Measurements from ENCODE around the gene TNS3.
A peak's percentile ranks its signal among the peaks of the same experiment; 100 is the strongest.

TNS3 gene

DNA sequence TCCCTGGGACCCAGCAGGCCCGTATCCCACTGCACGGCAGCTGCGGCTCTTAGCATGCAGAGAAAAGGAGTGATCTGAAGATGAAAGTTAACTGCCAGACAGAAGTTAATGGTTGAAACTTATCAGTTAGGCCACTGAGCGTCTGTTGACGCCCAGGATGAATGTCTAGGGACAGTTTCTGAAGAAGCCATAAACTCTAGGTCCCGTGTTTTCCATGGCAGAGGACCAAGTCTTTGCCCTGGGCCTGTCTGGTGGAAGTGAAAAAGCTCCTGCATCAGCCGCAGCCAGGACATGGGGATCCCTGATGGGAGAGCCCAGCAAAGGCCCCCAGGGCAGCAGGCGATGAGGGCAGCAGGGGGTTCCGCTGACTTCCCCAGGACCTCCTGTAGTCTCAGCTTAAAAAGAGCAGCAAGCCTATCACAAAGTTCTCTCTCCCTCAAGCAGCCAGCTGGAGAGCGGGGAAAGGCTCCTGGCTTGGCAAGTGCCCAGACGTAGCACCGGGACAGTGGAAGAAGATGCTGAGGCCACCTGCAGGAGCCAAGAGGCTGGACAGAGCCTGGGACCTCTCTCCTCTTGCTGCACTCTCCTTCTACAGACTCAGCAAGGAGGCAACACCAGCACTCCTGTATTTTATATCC, 79.6 kb downstream of the TNS3 start:
- DNase-seq, result no peak

DNA sequence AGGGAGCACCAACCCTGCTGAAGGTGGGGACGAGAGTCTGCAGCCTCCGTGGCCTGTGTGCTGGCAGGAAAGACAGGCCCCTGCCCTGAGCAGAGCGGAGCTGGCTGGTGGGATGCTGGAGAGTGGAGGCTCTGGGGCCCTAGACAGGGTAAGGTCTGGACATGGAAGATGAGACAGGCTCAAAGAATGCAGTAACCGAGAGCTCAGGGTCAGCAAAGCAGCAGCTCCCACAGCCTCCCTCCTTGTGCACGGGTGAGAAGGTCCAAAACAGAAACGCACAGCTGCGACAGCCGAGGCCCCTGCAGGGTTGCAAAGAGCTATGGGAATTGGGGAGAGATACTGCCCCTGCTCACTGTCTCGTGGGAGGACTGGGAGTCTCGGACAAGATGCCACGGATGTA, 80.5 kb downstream of the TNS3 start:
- peak; percentile 75 for DNase-seq

DNA sequence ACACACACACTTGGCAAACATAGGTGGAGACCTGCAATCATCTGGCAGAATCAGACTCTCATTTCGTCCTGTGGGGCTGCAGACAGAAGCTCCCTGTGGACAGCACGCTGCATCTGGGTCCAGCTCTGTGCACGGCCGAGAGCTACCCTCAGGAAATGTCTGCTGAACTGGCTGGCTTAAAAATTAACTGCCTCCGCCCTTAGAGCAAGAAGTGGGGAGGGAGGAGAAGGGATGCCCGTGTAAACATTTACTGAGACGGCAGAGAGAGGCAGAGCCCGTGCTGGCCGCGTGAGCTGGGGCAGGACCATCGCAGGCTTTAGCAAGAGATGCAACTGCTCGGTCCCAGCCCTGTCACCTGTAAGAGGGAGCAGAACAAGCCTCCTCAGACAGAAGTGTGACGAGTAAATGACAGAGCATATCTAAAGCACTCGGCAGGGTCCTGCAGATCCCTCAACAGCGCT, 81.8 kb downstream of the TNS3 start:
- DNase-seq, result no peak

DNA sequence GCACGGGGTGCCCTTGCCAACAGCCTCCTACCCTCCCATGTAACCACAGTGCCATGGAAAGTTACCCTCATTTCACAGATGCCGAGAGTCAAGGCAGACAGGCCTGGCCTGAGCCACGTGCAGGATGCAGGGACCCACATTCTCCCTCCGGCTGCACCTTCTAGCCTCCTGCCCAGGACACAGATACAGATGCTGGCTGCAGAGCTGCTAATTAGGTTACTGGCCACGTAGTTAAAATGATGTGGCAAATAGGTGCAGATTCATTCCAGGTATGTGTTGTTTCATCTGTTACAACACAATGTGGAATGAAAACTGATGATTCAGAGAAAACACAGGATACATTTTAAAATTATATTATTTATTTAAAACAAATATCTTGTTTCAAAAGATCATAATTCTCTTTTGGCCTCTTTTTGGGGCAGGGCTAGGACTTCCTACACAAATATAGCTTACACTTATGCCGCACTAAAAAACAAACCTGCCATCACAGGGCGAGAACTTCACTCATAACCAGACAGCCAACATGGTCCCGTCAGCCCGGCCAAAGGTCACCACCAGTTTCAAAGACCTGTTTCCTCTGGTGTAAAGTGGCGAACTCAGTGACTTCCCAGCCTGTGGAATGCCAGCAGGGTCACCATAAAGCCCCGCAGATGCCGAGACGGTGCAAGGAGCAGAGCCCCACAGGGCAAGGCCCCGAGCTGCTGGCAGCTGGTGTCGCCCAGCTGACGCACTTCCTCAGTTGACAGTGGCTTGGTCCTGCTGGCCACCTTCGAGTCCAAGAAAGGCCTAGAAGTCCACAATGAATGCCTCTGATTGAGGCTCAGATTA, 83.5 kb downstream of the TNS3 start:
- DNase-seq, result no peak

DNA sequence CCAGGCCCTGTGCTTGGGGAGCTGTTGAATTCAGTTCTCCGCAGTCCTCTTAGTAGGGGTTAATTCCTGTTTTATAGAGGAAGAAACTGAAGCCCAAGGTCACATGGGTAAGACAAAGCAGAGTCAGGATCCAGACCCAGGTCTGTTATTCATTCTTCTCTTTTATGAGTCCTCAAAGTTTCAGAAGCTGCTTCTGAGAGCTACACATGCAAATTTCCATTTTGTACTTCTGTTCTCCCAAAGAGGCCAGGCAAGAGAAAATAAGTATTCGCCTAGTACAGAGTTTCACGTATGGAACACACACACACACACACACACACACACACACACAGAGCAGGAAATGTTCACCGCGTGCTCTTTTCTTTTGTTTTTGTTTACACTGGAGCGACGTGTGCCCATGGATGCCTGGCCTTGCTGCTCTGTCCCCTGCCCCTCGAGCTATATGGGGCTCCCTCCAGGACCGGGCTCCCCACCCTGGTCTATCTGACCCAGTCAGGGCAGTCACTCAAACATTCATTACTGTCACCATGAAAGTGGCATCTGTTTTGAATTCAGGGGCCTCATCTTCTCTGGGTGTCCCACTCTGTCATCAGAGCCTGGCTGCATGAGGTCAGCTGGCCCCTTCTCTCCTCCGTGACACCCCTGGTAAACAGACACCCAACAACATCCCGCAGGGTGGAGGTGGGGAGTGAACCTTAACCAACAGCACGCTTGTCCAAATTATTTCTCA, 84.4 kb downstream of the TNS3 start:
- no peak for DNase-seq

DNA sequence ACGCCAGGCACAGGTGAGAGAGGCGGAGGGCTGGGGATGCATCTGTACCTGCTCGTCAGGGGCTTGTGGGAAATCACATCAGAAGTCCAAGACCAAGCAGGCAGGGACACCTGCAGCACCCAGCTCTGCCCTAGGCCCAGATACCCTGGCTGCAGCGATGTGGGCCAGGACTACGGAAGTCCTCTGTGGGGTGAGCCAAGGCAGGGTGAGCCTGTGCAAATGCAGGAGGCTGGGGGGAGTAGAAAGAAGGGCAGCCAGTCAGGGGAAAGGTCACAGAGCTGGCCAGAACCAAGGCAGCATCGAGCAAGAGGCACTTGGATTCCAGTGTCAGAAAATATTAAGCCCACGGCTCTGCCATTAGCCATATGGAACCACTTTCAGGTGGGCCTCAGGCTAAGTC, 85.2 kb downstream of the TNS3 start:
- DNase-seq, result no peak

DNA sequence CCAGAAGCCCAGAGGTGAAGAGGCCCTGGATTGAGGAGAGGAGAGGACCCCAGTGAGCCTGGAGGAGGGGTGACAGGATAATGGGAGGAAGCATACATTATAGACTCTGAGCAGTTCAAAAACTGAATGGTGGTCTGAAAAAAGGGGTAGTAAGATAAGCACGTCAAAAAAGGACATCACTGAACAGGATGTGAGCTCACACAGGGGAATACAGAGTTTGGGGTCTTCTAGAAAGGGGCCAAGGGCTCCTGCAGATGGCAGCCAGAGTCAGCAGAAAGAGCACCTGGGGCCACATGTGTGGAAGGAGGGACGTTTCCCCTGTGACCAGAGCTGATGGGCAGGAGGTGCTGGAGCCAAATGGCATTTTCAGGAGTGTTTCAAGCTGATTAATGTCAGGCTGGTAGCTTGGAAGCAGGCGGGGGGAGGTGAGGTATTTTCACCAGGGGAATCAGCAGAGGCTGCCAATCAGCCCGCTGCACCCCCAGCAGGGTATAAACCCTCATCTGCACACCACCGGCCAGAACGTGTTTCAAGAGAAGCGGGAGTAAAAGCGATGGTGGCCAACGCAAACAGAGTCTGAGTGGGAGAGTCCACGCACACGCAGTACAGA, 85.8 kb downstream of the TNS3 start:
- no peak for DNase-seq

DNA sequence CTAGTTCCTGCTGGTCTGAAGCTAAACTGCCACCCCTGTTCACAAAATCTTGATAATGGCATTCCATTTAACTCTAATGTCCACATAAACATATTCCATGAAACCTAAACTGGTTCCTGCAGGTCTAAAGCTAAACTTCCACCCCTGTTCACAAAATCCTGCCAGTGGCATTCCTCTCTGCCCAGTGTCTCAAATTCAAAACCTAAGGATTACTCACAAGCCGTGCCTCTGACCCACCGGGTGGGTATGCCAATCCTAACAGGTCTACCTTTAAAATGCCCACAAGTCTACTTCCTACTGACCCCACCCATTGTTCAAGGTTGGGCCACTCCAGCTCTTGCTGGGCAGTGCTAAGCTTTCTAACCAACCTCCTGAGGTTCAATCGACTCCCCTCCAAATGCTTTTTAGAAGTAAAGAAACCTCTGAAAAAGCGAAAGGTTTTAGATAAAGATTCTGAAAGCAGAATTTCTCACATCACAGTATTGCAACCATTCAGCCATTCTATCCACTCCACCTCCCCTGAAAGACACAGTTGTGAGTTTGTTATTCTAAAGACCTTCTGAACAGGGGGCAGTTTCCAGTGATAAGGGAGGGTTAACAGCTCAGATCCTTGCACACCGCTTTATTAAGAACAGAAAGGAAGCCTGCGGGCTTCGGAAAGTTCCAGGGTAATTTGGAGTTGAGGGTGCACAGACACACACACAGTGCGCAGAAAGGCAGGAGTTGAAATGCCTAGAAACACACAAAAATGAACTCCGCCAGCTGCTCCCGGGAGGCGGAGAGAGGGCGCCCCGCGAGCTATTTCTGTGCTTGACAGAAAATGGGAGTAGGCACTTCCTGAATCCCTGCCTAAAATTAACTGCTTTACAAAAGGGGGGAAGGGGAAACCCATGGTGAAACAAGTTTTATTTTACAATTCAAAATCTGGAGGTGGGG, 87.7 kb downstream of the TNS3 start:
- no peak for DNase-seq

DNA sequence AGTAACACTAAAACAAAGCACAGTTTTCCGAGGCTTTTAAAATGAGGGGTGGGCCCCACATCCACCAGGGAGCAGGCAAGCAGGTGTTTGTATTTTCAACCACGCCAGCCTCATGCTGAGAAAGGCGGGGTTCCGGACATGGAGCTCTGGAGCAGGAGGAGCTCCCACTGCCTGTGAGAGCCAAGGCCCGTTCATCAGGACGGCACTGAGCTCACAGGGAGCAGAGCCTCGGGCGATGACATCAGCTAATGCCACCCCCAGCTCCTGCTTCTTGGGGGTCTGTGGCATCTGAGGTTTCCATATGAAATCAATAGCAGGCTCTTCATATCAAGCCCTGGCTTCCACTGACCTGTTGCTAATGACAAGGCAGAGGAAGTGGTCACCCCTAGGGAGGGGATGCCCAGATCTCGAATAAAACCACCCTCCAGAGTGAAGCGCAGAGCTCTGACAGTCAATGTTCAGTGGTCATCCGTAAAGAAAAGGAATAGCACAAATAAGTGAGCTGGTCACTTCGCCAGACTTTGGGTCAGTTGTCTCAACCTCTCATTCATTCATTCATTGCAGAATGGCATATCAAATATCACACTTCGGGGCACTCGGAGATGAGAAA, 89.1 kb downstream of the TNS3 start:
- no peak for DNase-seq

DNA sequence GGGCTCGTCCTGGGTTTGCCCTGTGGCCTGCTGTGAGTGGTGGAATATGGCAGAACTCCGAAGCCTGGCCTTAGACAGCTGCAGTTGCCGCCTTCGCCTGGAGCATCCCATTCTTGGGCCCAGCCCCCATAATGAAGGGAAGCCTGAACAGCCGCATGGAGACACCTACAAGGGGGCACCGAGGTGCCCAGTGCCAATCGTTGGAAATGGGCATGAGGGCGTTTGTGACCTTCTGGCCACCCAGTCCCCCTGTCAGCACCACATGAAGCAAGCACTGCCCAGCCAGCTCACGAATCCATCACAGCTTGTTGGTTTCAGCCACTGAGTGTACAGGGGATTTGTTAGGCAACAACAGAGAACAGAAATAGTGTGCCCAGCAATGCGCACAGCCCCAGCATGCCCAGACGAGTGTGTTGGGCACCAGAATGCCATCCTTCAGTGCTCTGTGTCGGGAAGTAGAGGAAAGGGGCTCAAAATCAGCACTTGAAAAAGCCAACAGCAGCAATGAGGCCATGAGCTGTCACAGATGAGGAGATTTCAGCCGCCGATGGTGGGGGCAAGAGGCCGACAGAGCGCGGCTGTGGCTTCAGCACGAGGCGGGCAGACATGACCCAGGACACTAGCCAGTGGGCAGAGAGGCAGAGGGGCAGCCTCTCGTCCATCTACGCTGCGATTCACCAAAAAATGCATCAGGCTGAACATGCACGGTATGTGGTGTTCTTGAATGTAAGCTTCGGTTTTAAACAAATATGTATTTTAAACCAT, 91.2 kb downstream of the TNS3 start:
- no peak for DNase-seq

DNA sequence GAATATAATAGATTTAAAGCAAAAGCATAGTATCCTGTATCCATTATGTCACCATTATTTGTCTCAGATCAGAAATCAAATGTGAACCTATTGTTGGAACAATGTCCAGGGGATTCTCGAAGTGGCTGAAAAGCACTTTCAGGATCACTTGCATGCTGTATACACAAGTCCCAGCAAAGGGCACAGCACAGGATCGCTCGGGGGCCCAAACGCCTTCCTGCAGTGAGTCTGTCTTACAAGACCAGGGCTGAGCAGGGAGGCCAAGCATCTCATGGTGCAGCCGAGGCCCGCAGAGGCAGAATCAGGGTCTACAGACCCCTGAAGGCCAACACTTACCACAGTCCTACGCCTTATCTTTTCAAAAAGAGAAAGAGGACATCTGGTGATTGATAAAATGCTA, 92.3 kb downstream of the TNS3 start:
- DNase-seq, result no peak

DNA sequence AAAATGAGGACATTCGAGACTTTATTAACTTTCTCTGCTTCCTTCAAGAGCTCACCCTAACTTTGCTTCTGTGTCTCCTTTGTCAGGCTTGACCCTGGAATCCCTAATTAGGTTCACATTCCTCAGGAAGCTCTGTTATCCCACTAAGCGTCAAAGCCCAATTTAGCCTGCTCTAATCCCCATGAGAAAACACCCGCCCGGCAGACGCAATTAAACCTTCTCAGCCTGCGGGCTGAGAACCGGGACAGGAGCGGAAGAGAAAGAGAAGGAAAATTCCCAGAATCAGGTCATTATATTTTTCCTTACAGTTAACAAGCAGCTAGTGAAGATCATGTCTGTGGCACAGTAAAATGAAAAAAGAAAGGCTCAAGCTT, 93.0 kb downstream of the TNS3 start:
- no peak for DNase-seq

DNA sequence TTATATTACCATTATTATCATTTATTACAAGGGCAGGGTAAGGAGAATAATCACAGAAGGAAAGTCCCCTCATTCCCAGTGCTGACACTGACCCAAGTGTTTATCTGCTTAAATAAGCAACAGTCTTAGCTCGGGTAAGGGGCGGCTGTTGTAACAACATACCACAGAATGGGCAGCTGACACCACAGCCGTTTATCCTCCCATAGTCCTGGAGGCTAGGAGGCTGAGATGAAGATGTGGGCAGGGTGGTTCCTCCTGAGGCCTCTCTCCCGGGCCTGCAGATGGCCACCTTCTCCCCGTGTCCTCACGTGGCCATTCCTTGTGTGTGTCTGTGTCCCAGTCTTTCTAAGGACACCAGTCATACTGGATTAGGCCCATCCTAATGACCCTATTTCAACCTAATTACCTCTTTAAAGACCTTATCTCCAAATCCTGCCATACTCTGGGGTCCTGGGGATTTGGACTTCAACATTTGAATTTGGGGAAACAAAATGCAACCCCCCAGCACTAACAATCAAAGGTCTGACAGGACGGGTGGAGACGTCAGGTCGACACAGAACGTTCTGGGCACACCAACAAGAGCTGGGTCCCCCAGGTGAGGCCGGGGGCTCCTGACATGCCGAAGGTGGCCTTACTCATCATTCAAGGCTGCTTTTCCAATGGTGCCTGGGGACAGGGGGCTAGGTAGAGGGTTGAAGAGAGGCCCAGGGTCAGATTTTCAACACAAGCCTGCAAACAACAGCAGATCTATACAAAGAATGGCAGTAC, 93.5 kb downstream of the TNS3 start:
- no peak for DNase-seq

DNA sequence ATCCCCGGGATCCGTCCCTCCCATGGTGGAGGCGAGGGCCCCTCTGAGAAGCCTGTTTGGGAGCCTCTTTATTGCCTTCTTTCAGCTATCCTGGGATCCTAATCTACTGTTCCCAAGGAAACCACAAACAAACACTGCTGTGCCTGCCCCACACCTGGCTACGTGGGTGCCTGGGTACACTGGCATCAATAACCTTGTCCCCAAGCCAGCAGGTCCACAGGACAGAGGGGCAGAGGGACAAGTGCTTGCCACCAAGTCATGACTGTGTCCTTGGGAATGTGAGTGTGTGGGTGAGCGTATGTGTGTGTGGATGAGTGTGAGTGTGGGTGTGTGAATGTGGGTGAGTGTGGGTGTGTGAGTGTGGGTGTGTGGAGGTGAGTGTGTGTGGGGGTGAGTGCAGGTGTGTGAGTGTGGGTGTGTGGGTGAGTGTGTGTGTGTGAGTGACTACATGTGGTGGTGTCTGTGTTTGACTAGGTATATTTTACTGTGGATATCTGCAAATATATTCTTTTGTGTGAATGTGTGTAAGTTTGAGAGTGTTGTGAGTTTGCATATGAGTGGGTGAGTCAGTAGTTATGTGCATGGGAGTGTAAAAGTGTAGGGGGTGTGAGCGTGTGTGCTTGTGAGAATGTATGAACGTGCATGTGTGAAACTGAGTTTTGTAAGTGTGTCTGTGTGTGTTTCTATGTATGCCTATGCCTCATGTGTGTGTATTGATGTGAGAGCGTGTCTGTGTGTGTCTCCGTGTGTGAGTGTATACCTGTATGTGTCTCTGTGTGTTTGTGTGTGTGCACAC, 96.1 kb downstream of the TNS3 start:
- no peak for DNase-seq

DNA sequence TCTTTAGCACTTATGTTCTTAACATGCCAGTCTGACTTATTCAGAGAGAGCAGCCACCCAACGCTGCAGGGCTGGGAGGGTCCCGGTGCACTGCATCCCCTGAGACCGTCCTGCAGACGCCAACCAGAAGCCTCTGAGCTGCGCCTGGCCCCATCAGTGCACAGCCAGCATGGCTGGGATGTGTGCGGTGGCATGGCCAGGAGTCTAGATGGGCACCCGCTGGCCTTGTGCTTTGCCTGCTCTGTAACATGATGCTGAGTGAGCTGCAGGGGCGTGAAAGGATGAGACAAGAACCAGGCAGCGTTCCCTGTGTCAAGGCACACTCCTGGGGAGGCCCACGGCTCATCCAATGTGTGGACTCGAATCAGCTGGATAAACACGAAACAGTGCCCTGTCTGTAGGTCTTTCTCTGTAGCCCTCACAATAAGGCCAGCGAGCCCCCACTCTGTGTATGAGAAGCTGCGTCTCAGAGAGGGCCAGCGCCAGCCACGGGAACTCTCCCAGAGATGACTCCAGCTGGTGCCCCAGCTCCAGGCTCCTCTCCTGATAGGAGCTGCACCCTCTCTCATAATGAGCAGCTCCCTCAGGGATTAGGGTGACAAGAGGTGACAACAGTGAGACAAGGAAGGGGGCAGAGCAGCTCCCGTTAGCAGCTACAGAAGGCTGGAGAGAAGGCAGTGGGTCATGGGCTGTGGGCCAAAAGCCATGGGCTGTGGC, 96.8 kb downstream of the TNS3 start:
- no peak for DNase-seq

DNA sequence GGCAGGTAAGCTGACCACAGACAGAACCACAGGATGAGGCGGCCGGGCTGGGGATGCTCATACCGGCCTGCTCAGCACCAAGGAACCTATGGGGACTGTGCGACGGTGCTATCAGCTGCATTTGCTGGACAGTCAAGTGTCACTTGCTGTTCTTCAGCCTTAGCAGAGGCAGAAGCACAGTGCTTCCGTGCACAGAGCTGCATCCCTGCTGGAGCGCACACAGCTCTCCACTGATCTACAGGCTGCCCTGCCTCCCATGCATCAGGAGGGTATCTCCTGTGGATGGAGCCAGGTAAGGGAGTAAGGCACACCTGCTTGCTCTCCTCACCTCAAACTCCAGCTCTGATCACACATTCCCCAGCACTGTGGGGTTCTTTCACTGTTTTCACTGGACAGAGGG, 97.5 kb downstream of the TNS3 start:
- no peak for DNase-seq

DNA sequence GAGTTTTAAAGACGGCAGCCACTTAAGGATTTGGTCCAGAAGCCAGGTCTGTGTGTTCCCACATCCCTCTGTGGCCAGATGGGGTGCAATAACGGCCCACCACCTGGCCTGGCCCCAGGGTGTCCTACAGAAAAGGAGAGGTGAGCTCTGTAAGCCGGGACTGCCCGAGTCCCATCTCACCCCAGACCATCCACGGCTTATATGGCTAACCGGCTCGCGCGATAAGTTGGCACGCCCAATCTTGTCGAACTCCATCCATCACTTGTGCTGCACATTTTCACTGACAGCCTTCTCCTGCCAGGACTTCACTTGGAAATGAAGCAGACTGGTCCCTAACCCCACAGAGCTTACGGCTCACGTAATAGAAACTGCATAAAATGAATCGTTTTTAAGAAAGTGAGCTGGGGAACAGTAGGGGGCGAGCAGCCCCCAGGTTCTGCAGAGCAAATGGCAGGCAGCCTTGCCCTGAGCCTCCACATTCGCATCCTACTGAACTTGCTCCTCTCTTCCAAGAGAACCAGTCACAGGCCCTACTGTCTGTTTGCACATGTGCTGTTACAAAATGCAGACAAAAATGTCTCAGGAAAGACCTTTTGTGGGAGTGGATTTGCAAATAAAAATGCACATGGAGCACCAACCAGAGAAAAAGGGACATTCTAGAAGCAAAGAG, 98.2 kb downstream of the TNS3 start:
- peak; percentile 27 for DNase-seq
